H9 (cell line): Measurements from ENCODE around the gene CORIN. TPM values are rescaled to one million over a fixed set of nuclear protein-coding genes. Genes with fewer than 3 reads are reported as not detected.

Source experiments
- DNase-seq: peaks from one replicate; pipeline ENCODE4 v3.0.0-alpha.2; 2017
- H2AFZ ChIP-seq: one replicate; pipeline ENCODE4 v1.6.1; 2013; ENCODE audit warnings: mild to moderate bottlenecking, low read length, control low read depth, moderate library complexity
- H2AK5ac ChIP-seq: 2 replicates; pipeline ENCODE4 v1.6.1; 2013; ENCODE audit warnings: low read length, control low read depth, mixed read lengths; ENCODE audit not compliant: insufficient read length
- H2BK120ac ChIP-seq: one replicate; pipeline ENCODE4 v1.6.1; 2013; ENCODE audit warnings: low read depth, mild to moderate bottlenecking, low read length, control low read depth, inconsistent platforms; ENCODE audit not compliant: poor library complexity, severe bottlenecking
- H2BK12ac ChIP-seq: 2 replicates; pipeline ENCODE4 v1.6.1; 2013; ENCODE audit warnings: low read length, control low read depth, mixed read lengths, low read depth; ENCODE audit not compliant: insufficient read length
- H2BK15ac ChIP-seq: 2 replicates; pipeline ENCODE4 v1.6.1; 2013; ENCODE audit warnings: low read depth, low read length, control low read depth
- H2BK20ac ChIP-seq: one replicate; pipeline ENCODE4 v1.6.1; 2013; ENCODE audit warnings: low read depth, mild to moderate bottlenecking, low read length, control low read depth, inconsistent platforms; ENCODE audit not compliant: poor library complexity, severe bottlenecking
- H2BK5ac ChIP-seq: 2 replicates; pipeline ENCODE4 v1.6.1; 2013; ENCODE audit warnings: low read length, control low read depth, mixed read lengths; ENCODE audit not compliant: insufficient read length
- H3K14ac ChIP-seq: 2 replicates; pipeline ENCODE4 v1.6.1; 2013; ENCODE audit warnings: low read length, control low read depth; ENCODE audit not compliant: insufficient read depth
- H3K18ac ChIP-seq: 2 replicates; pipeline ENCODE4 v1.6.1; 2013; ENCODE audit warnings: low read depth, mild to moderate bottlenecking, mixed read lengths, low read length, control low read depth; ENCODE audit not compliant: insufficient read length
- H3K23ac ChIP-seq: 2 replicates; pipeline ENCODE4 v1.6.1; 2013; ENCODE audit warnings: low read length, control low read depth, mixed read lengths, low read depth; ENCODE audit not compliant: insufficient read length
- H3K23me2 ChIP-seq: 2 replicates; pipeline ENCODE4 v1.6.1; 2013; ENCODE audit warnings: low read depth, mild to moderate bottlenecking, mixed read lengths, low read length, control low read depth; ENCODE audit not compliant: insufficient read length, poor library complexity, severe bottlenecking
- H3K27ac ChIP-seq: 2 replicates; pipeline ENCODE4 v1.5.1; 2013; ENCODE audit warnings: low read length, control low read depth, mixed read lengths, low read depth; ENCODE audit not compliant: insufficient read length
- H3K27me3 ChIP-seq: 2 replicates; pipeline ENCODE4 v1.6.1; 2013; ENCODE audit warnings: low read length, control low read depth, inconsistent platforms; ENCODE audit not compliant: insufficient read depth
- H3K4ac ChIP-seq: 2 replicates; pipeline ENCODE4 v1.6.1; 2013; ENCODE audit warnings: low read depth, mild to moderate bottlenecking, control low read depth, inconsistent platforms, low read length, moderate library complexity
- H3K4me1 ChIP-seq: 2 replicates; pipeline ENCODE4 v1.6.1; 2013; ENCODE audit warnings: low read length, control low read depth, inconsistent platforms; ENCODE audit not compliant: insufficient read depth
- H3K4me2 ChIP-seq: 2 replicates; pipeline ENCODE4 v1.6.1; 2013; ENCODE audit warnings: low read length, control low read depth, mixed read lengths; ENCODE audit not compliant: insufficient read length, insufficient read depth
- H3K56ac ChIP-seq: 2 replicates; pipeline ENCODE4 v1.6.1; 2013; ENCODE audit warnings: low read depth, mild to moderate bottlenecking, mixed read lengths, low read length, control low read depth; ENCODE audit not compliant: insufficient read length
- H3K79me1 ChIP-seq: 2 replicates; pipeline ENCODE4 v1.6.1; 2013; ENCODE audit warnings: low read depth, mild to moderate bottlenecking, moderate library complexity, low read length, control low read depth, inconsistent platforms; ENCODE audit not compliant: insufficient read depth, poor library complexity, severe bottlenecking
- H3K79me2 ChIP-seq: 2 replicates; pipeline ENCODE4 v1.6.1; 2013; ENCODE audit warnings: low read length, control low read depth, inconsistent platforms; ENCODE audit not compliant: insufficient read depth
- H3K9ac ChIP-seq: 2 replicates; pipeline ENCODE4 v1.6.1; 2013; ENCODE audit warnings: low read length, control low read depth, mixed read lengths; ENCODE audit not compliant: insufficient read length; ENCODE audit errors: extremely low read depth
- H3K9me3 ChIP-seq: one replicate; pipeline ENCODE4 v1.6.1; 2013; ENCODE audit warnings: low read depth, low read length, inconsistent platforms; ENCODE audit not compliant: control insufficient read depth
- H3T11ph ChIP-seq: one replicate; pipeline ENCODE4 v1.6.1; 2013; ENCODE audit warnings: mild to moderate bottlenecking, low read length, control low read depth, inconsistent platforms
- H4K20me1 ChIP-seq: one replicate; pipeline ENCODE4 v1.6.1; 2013; ENCODE audit not compliant: control insufficient read depth, insufficient read length, insufficient read depth
- H4K5ac ChIP-seq: 2 replicates; pipeline ENCODE4 v1.6.1; 2013; ENCODE audit warnings: low read depth, mild to moderate bottlenecking, mixed read lengths, low read length, control low read depth; ENCODE audit not compliant: insufficient read length
- H4K8ac ChIP-seq: replicated peaks from 2 replicates; pipeline ENCODE4 v1.6.1; 2013; ENCODE audit warnings: low read length, control low read depth, mixed read lengths, low read depth; ENCODE audit not compliant: insufficient read length
- H4K91ac ChIP-seq: 2 replicates; pipeline ENCODE4 v1.6.1; 2013; ENCODE audit warnings: low read depth, mild to moderate bottlenecking, moderate library complexity, mixed read lengths, low read length, control low read depth; ENCODE audit not compliant: insufficient read length
- H3K27ac Mint-ChIP-seq, 3 experiments: 2 replicates in 2 of 3; 3 replicates in 1 of 3; pipeline ENCODE4 v1.8.0; 2020 to 2021; ENCODE audit warnings: mixed read lengths in 3 of 3, mild to moderate bottlenecking in 1 of 3, moderate library complexity in 1 of 3
- H3K27me3 Mint-ChIP-seq: 2 replicates; pipeline ENCODE4 v1.8.0; 2021; ENCODE audit warnings: low read depth, mild to moderate bottlenecking, moderate library complexity, mixed read lengths
- H3K36me3 Mint-ChIP-seq, 3 experiments: 2 replicates in 2 of 3; 3 replicates in 1 of 3; pipeline ENCODE4 v1.8.0; 2020 to 2021; ENCODE audit warnings: low read depth in 3 of 3, mixed read lengths in 3 of 3; ENCODE audit not compliant: insufficient read depth in 1 of 3
- H3K4me1 Mint-ChIP-seq, 2 experiments: 2 replicates each; pipeline ENCODE4 v1.8.0; 2020; ENCODE audit warnings: mixed read lengths in 2 of 2
- H3K4me3 Mint-ChIP-seq, 2 experiments: 2 replicates in 1 of 2; 3 replicates in 1 of 2; pipeline ENCODE4 v1.8.0; 2020 to 2021; ENCODE audit warnings: mild to moderate bottlenecking in 2 of 2, mixed read lengths in 2 of 2, moderate library complexity in 1 of 2
- H3K9me3 Mint-ChIP-seq, 2 experiments: 2 replicates in 1 of 2; 3 replicates in 1 of 2; pipeline ENCODE4 v1.8.0; 2020; ENCODE audit warnings: mild to moderate bottlenecking in 2 of 2, mixed read lengths in 2 of 2, moderate library complexity in 1 of 2
- CTCF ChIP-seq: fragments of 200-600 bp; sonication (generic); conservative IDR thresholded peaks from 3 replicates; pipeline ENCODE4 v1.8.0; 2021; ENCODE audit warnings: antibody characterized with exemption, mild to moderate bottlenecking
- WGBS: extraction: QIAGEN DNeasy Blood & Tissue Kit; methylation state at CpG from one replicate; pipeline ENCODE4 v1.1.7; 2013; ENCODE audit warnings: missing lambda C conversion rate, low lambda C conversion rate, mixed read lengths; ENCODE audit not compliant: insufficient read length; ENCODE audit errors: extremely low coverage; 5-methylcytosine and 5-hydroxymethylcytosine counted together
- total RNA-seq: library from RNA; stranded (reverse); gene quantifications from 2 replicates; pipeline ENCODE4 v1.2.1, GENCODE V29; 2021

The CORIN gene
- total RNA-seq, 1 experiment from 2014 or later: 0.39 TPM

- TF ChIP-seq CTCF: no peak
- Histone ChIP-seq H3K9ac (no peak overlapping the region), H3K23ac (no peak overlapping the region), H4K20me1 (no peaks in the 10 kb centered on the region), H4K5ac (no peak overlapping the region), H2BK15ac (no peak overlapping the region), H3K27me3 (no peaks in the 10 kb centered on the region), H2AFZ (no peak overlapping the region), H3K79me1 (no peaks in the 10 kb centered on the region), H4K91ac (no peak overlapping the region), H3K9me3 (no peaks in the 10 kb centered on the region), H3T11ph (no peak overlapping the region), H4K8ac (no peak overlapping the region), H3K4me2 (no peak overlapping the region), H3K4me1 (peaks cover 3% of the 10 kb centered on the region), H2AK5ac (no peak overlapping the region), H3K14ac (no peak overlapping the region), H3K56ac (no peak overlapping the region), H2BK120ac (no peak overlapping the region), H3K23me2 (no peaks in the 10 kb centered on the region), H2BK12ac (no peak overlapping the region), H3K4ac (no peak overlapping the region), H3K27ac (no peak overlapping the region), H3K79me2 (no peaks in the 10 kb centered on the region), H3K18ac (no peak overlapping the region), H2BK5ac (no peak overlapping the region), H2BK20ac (no peak overlapping the region)
- Mint-ChIP-seq H3K27ac (no peak overlapping the region), H3K4me1 (peaks cover 5% of the 10 kb centered on the region in 2 experiments; a peak in 3 of 4 replicates), H3K36me3 (no peaks in the 10 kb centered on the region; a peak in 1 of 7 replicates), H3K4me3 (no peak overlapping the region), H3K27me3 (no peaks in the 10 kb centered on the region), H3K9me3 (no peaks in the 10 kb centered on the region)
- WGBS: no CpG with 5 or more reads among the region's 3 CpGs
- DNase-seq: no peak
Observed at GRCh38 chr4:47651231-47651630, 186.6 kb downstream of the CORIN start.
